Right lobe of liver (tissue), 4 donors: ENCODE measurements around the gene ATP2A1.

Source experiments
- CTCF ChIP-seq, 4 donors: fragments of 200-600 bp in 3 of 4; fragments of 450-650 bp in 1 of 4; IDR thresholded peaks; one replicate each; pipeline versions ENCODE4 v1.5.1 to v1.8.0; 2016 to 2022; ENCODE audit warnings: antibody characterized with exemption in 4 of 4, mild to moderate bottlenecking in 2 of 4
- POLR2A ChIP-seq: fragments of 450-650 bp; IDR thresholded peaks from one replicate; pipeline ENCODE4 v1.6.1; 2017; ENCODE audit warnings: antibody characterized with exemption, mild to moderate bottlenecking
- donor health status: DM: no; HTN: no; CAD: no.
- donor health status: DM: no; HTN: no; CAD: no.
- donor health status: DM: no; HTN: yes; CAD: no.

- TF ChIP-seq POLR2A (no peak), CTCF (IDR thresholded peaks at IDR 0.05) (no peak)
Measured at GRCh38 chr16:28905800-28906372, 27.6 kb downstream of the ATP2A1 start.
